ENCODE measurements around the gene NUDT21. TPM values are rescaled to one million over a fixed set of nuclear protein-coding genes. Genes with fewer than 3 reads are reported as not detected.
"Not testable (repeated sequence)": the region's sequence is repeated elsewhere in the genome, so short reads cannot be mapped to it uniquely, and the experiment has no call there.

The NUDT21 gene
- 10 to 100 TPM; 59.2 to 74.7 (median 63.4) TPM for total RNA-seq
- 10 to 100 TPM in 1 of 2 donors, 1 to 10 TPM in 1; 9.3 to 26.4 TPM for polyA plus RNA-seq
- long read RNA-seq, donor 1, full-length matches to known transcripts = 74 of 78 reads
- long read RNA-seq, donor 1, partial matches to known transcripts = 3 of 78 reads
- long read RNA-seq, donor 1, other reads (novel, unspliced or antisense) = 1 of 78 reads
- long read RNA-seq, donor 2, full-length matches to known transcripts = 85 of 92 reads
- long read RNA-seq, donor 2, partial matches to known transcripts = 3 of 92 reads
- long read RNA-seq, donor 2, other reads (novel, unspliced or antisense) = 4 of 92 reads
- long read RNA-seq, donor 3, full-length matches to known transcripts = 161 of 171 reads
- long read RNA-seq, donor 3, partial matches to known transcripts = 2 of 171 reads
- long read RNA-seq, donor 3, other reads (novel, unspliced or antisense) = 8 of 171 reads

DNA sequence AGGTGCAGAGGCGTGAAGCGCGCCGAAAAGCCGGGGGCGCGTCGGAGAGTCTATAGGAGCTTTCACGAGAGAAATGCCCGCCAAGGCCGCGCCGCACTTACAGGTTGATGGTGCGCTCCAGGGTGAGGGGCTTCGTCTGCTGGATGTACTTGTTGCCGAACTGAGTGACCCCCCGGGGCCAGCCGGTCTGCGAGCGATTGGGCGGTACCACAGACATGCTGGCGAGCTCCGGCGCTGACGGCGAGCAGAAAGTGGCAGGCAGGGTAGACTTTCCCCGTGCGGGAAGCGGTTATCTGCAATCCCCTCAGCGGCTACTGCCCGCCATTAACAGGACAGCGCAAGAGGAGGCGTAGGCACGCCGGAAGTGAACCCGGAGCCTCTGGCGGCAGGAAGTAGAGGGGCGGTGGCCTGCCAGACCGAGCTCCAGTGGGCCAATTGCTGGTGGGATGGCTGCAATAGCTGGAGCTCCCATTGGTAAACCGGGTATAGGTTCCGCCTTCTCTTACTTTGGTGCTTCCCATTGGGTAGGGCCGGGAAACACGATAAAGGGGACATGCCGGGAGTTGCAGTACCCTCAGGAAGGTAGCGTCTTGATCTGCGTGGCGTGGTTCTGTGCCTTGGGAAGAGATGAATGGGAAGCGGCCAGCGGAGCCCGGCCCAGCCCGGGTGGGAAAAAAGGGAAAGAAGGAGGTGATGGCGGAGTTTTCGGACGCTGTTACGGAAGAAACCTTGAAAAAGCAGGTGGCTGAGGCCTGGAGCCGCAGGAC, at the start of gene NUDT21, which contains the start of gene OGFOD1:
Gene NUDT21, minus strand, starts transcription at position 347 of the 767 bp plus-strand sequence. Its CDS starts 130 bp downstream, at position 217.
Gene OGFOD1, plus strand, starts transcription at position 569 of the 767 bp plus-strand sequence. Its CDS starts 59 bp downstream, at position 628.
- Histone ChIP-seq H3K27me3 (no peaks in the 10 kb centered on the region), H3K4me1 (peaks cover 4 to 51% (median 39%) of the 10 kb centered on the region in 9 donors), H3K36me3 (peaks cover 0 to 51% (median 21%) of the 10 kb centered on the region in 9 donors), H3K9me3 (no peaks in the 10 kb centered on the region), H3K4me3 (peak within 1 kb of the TSS; percentile 82 to 99 (median 92)), H3K27ac (peak within 1 kb of the TSS; percentile 61 to 90 (median 86))
- TF ChIP-seq, protein P1, sequence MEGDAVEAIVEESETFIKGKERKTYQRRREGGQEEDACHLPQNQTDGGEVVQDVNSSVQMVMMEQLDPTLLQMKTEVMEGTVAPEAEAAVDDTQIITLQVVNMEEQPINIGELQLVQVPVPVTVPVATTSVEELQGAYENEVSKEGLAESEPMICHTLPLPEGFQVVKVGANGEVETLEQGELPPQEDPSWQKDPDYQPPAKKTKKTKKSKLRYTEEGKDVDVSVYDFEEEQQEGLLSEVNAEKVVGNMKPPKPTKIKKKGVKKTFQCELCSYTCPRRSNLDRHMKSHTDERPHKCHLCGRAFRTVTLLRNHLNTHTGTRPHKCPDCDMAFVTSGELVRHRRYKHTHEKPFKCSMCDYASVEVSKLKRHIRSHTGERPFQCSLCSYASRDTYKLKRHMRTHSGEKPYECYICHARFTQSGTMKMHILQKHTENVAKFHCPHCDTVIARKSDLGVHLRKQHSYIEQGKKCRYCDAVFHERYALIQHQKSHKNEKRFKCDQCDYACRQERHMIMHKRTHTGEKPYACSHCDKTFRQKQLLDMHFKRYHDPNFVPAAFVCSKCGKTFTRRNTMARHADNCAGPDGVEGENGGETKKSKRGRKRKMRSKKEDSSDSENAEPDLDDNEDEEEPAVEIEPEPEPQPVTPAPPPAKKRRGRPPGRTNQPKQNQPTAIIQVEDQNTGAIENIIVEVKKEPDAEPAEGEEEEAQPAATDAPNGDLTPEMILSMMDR (IDR thresholded peaks at IDR 0.05) = peak in 1 of 9 donors; percentile 12
- DNase-seq (peak; percentile 91 to 96), ATAC-seq (peak; percentile 98 to 100 (median 99))
- intact Hi-C loops (cut with DNase I) = loop anchor here in 1 of 10 donors (2.0 kb wide), 1 partner anchor 26 kb away; the partner anchor contains the start of gene AMFR
- WGBS, 2 donors = 0% methylated on average over 56 of the region's 56 CpGs

DNA sequence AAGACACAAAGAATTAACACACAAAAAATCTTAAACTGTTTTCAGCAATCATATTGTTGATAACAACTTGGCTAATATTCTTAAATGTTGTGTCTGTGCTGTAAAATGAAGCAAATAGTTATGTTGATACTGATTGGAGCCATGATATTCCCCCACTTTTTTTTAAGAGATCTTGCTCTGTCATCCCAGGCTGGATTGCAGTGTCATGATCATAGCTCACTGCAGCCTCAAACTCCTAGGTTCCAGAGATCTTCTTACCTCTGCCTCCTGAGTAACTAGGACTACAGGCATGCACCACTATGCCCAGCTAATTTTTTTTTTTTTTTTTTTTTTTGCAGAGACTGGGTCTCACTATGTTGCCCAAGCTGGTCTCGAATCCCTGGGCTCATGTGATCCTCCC, 42.7 kb upstream of the NUDT21 start:
- DNase-seq = no peak
- intact Hi-C loops (cut with DNase I) = no loop called here
- no peaks in the 10 kb centered on the region for H3K9me3 ChIP-seq
- H3K36me3 ChIP-seq = peaks cover 0 to 85% (median 29%) of the 10 kb centered on the region in 9 donors
- no peak overlapping the region for H3K27ac ChIP-seq
- ATAC-seq = no peak
- TF ChIP-seq, protein P1 (IDR thresholded peaks at IDR 0.05) = no peak
- H3K4me1 ChIP-seq = no peaks in the 10 kb centered on the region
- 97 to 100% methylated on average over 1 of the region's 1 CpG for WGBS, 2 donors
- no peak overlapping the region for H3K4me3 ChIP-seq
- H3K27me3 ChIP-seq = no peaks in the 10 kb centered on the region

DNA sequence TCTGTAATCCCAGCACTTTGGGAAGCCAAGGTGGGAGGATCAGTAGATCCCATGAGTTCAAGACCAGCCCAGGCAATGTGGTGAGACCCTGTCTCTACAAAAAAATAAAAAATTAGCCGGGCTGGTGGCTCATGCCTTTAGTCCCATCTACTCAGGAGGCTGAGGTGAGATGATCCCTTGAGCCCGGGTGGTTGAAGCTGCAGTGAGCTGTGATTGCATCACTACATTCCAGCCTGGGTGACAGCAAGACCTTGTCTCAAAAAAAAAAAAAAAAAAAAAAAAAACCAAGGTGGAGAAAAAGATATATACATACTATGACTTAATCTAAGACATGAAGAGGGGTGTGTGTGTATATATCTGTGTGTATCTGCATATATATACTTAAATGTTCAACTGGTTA, 42.0 kb upstream of the NUDT21 start:
- WGBS, 2 donors = 86 to 87% methylated on average over 2 of the region's 2 CpGs
- intact Hi-C loops (cut with DNase I) = no loop called here
- DNase-seq = no peak
- ATAC-seq = no peak
- TF ChIP-seq, protein P1 (IDR thresholded peaks at IDR 0.05) = no peak
- Histone ChIP-seq H3K27me3 (no peaks in the 10 kb centered on the region), H3K36me3 (peaks cover 0 to 78% (median 23%) of the 10 kb centered on the region in 9 donors), H3K27ac (no peak overlapping the region), H3K4me3 (no peak overlapping the region), H3K4me1 (no peaks in the 10 kb centered on the region), H3K9me3 (no peaks in the 10 kb centered on the region)

- Histone ChIP-seq H3K4me3 (no peak overlapping the region), H3K36me3 (peaks cover 0 to 66% (median 9%) of the 10 kb centered on the region in 9 donors), H3K9me3 (no peaks in the 10 kb centered on the region), H3K4me1 (no peaks in the 10 kb centered on the region), H3K27ac (no peak overlapping the region), H3K27me3 (no peaks in the 10 kb centered on the region)
- ATAC-seq (no peak), DNase-seq (no peak)
- intact Hi-C loops (cut with DNase I) = no loop called here
- WGBS, 2 donors = 94 to 95% methylated on average over 4 of the region's 4 CpGs
- TF ChIP-seq, protein P1 (IDR thresholded peaks at IDR 0.05) = no peak
Measured at GRCh38 chr16:56491657-56492261, 40.6 kb upstream of the NUDT21 start.

- H3K27me3 ChIP-seq; intact Hi-C loops (cut with DNase I); H3K4me3 ChIP-seq; H3K4me1 ChIP-seq; ATAC-seq; DNase-seq; H3K27ac ChIP-seq; H3K9me3 ChIP-seq: not testable (repeated sequence)
- peaks cover 0 to 74% (median 13%) of the 10 kb centered on the region in 9 donors for H3K36me3 ChIP-seq
- WGBS, 2 donors = 93 to 100% methylated on average over 1 of the region's 1 CpG
Measured at GRCh38 chr16:56488868-56489267, 37.7 kb upstream of the NUDT21 start.

All from heart right ventricle (tissue), 16 donors.